DND-41 (cell line): ENCODE results near the gene ARHGEF7.

ENCODE experiments used
- EZH2 ChIP-seq: IDR thresholded peaks from 3 replicates; pipeline ENCODE4 v1.6.1; 2012; ENCODE audit warnings: borderline replicate concordance, low read depth, mild to moderate bottlenecking, moderate library complexity, low read length, inconsistent platforms; ENCODE audit not compliant: severe bottlenecking
- TF ChIP-seq, protein P1 (sequence below): IDR thresholded peaks from 2 replicates; pipeline ENCODE4 v1.5.1; 2012; ENCODE audit warnings: borderline replicate concordance, low read length, moderate library complexity, mild to moderate bottlenecking; ENCODE audit not compliant: poor library complexity, severe bottlenecking; ENCODE audit errors: extremely low read depth

DNA sequence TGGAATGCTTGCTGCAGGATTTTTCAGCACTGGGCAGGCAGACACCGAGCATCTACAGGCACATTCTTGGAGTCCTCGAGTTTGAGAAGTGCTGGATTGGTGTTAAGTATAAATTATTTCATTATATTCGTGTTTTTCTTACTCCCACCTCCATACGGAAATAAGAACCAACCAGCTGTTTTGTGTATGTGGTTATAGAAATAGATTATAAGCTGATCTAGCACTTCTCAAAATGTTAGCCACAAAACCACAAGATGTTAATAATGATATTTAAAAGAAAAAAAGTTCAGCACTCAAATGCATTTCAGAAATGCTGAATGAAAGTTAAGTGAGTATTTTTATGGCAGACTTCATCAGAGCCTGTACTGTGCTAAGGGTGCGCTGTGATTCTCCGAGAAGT is 181.3 kb downstream of the ARHGEF7 start:
- TF ChIP-seq, protein P1, sequence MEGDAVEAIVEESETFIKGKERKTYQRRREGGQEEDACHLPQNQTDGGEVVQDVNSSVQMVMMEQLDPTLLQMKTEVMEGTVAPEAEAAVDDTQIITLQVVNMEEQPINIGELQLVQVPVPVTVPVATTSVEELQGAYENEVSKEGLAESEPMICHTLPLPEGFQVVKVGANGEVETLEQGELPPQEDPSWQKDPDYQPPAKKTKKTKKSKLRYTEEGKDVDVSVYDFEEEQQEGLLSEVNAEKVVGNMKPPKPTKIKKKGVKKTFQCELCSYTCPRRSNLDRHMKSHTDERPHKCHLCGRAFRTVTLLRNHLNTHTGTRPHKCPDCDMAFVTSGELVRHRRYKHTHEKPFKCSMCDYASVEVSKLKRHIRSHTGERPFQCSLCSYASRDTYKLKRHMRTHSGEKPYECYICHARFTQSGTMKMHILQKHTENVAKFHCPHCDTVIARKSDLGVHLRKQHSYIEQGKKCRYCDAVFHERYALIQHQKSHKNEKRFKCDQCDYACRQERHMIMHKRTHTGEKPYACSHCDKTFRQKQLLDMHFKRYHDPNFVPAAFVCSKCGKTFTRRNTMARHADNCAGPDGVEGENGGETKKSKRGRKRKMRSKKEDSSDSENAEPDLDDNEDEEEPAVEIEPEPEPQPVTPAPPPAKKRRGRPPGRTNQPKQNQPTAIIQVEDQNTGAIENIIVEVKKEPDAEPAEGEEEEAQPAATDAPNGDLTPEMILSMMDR = no peak
- no peak for TF ChIP-seq EZH2
